ENCODE measurements around the gene OIT3. TPM values are rescaled to one million over a fixed set of nuclear protein-coding genes. Genes with fewer than 3 reads are reported as not detected.

Gene OIT3
- total RNA-seq, 1 experiment from 2014 or later, result not detected

- no peak for TF ChIP-seq EZH2 (IDR thresholded peaks at IDR 0.05; ENCODE audit: borderline replicate concordance, low read depth, low read length, poor library complexity, severe bottlenecking)
- TF ChIP-seq, protein P1, sequence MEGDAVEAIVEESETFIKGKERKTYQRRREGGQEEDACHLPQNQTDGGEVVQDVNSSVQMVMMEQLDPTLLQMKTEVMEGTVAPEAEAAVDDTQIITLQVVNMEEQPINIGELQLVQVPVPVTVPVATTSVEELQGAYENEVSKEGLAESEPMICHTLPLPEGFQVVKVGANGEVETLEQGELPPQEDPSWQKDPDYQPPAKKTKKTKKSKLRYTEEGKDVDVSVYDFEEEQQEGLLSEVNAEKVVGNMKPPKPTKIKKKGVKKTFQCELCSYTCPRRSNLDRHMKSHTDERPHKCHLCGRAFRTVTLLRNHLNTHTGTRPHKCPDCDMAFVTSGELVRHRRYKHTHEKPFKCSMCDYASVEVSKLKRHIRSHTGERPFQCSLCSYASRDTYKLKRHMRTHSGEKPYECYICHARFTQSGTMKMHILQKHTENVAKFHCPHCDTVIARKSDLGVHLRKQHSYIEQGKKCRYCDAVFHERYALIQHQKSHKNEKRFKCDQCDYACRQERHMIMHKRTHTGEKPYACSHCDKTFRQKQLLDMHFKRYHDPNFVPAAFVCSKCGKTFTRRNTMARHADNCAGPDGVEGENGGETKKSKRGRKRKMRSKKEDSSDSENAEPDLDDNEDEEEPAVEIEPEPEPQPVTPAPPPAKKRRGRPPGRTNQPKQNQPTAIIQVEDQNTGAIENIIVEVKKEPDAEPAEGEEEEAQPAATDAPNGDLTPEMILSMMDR (conservative IDR thresholded peaks at IDR 0.05; ENCODE audit: low read depth, low read length), result no peak
- ChIA-PET CTCF (no interaction called here), POLR2A (ENCODE audit: low non-redundant PET) (no interaction called here)
- Histone ChIP-seq H3K9me3 (ENCODE audit: low read depth, low read length, poor library complexity, severe bottlenecking) (no peaks in the 10 kb centered on the region), H3K4me1 (ENCODE audit: insufficient read depth, low read length, poor library complexity, severe bottlenecking) (peaks cover 16% of the 10 kb centered on the region), H3K4me3 (ENCODE audit: low read depth, low read length, poor library complexity, severe bottlenecking) (no peak overlapping the region), H3K36me3 (ENCODE audit: insufficient read depth, low read length, poor library complexity, severe bottlenecking) (no peaks in the 10 kb centered on the region), H3K27ac (ENCODE audit: low read depth, low read length, poor library complexity, severe bottlenecking) (no peak overlapping the region), H3K27me3 (replicated peaks; ENCODE audit: insufficient read depth, low read depth, low read length, poor library complexity) (no peaks in the 10 kb centered on the region)
- DNase-seq (ENCODE audit: low spot score), result no peak
- no TSS peak for BruUV-seq (replicated peaks)
- intact Hi-C loops (cut with micrococcal nuclease; ENCODE audit: unreplicated experiment), result no loop called here
Observed at GRCh38 chr10:72883861-72884260, 9.7 kb upstream of the OIT3 start.

- intact Hi-C loops (cut with micrococcal nuclease; ENCODE audit: unreplicated experiment), result no loop called here
- no peak for DNase-seq (ENCODE audit: low spot score)
Observed at GRCh38 chr10:72885953-72886352, 7.6 kb upstream of the OIT3 start.

DNA sequence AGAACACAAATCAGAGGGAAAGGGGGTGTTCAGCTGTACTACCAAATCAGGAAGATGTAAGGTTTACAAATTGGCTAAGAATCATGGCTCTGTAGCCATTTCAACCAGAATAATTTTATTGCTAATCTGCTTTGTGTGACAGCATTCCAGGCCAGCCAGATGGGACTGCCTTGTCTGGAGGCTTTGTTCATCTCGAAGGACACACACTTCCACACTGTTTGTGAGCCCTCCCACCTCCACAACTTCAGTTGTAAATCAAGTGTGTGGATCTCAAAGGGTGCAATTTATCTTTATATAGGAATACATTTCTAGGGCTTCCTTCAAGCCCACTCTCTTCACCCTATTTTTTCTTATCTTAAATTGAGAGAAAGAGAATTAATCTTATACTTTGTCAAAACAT is 6.9 kb upstream of the OIT3 start:
- Histone ChIP-seq H3K27ac (ENCODE audit: low read depth, low read length, poor library complexity, severe bottlenecking) (no peak overlapping the region), H3K4me3 (ENCODE audit: low read depth, low read length, poor library complexity, severe bottlenecking) (no peak overlapping the region), H3K36me3 (ENCODE audit: insufficient read depth, low read length, poor library complexity, severe bottlenecking) (no peaks in the 10 kb centered on the region), H3K9me3 (ENCODE audit: low read depth, low read length, poor library complexity, severe bottlenecking) (no peaks in the 10 kb centered on the region), H3K4me1 (ENCODE audit: insufficient read depth, low read length, poor library complexity, severe bottlenecking) (peaks cover 16% of the 10 kb centered on the region), H3K27me3 (replicated peaks; ENCODE audit: insufficient read depth, low read depth, low read length, poor library complexity) (no peaks in the 10 kb centered on the region)
- CTCF ChIA-PET, result no interaction called here
- POLR2A ChIA-PET (ENCODE audit: low non-redundant PET), result no interaction called here
- TF ChIP-seq EZH2 (IDR thresholded peaks at IDR 0.05; ENCODE audit: borderline replicate concordance, low read depth, low read length, poor library complexity, severe bottlenecking), result no peak
- TF ChIP-seq, protein P1 (conservative IDR thresholded peaks at IDR 0.05; ENCODE audit: low read depth, low read length), result no peak
- BruUV-seq (replicated peaks), result no TSS peak
- peak; percentile 5 for DNase-seq (ENCODE audit: low spot score)
- intact Hi-C loops (cut with micrococcal nuclease; ENCODE audit: unreplicated experiment), result no loop called here

More at GRCh38 chr10:72885953-72886352, 7.6 kb upstream of the OIT3 start:
- Histone ChIP-seq H3K9me3 (ENCODE audit: low read depth, low read length, poor library complexity, severe bottlenecking) (no peaks in the 10 kb centered on the region), H3K27me3 (replicated peaks; ENCODE audit: insufficient read depth, low read depth, low read length, poor library complexity) (no peaks in the 10 kb centered on the region), H3K36me3 (ENCODE audit: insufficient read depth, low read length, poor library complexity, severe bottlenecking) (no peaks in the 10 kb centered on the region), H3K27ac (ENCODE audit: low read depth, low read length, poor library complexity, severe bottlenecking) (no peak overlapping the region), H3K4me1 (ENCODE audit: insufficient read depth, low read length, poor library complexity, severe bottlenecking) (peaks cover 16% of the 10 kb centered on the region), H3K4me3 (ENCODE audit: low read depth, low read length, poor library complexity, severe bottlenecking) (no peak overlapping the region)
- no TSS peak for BruUV-seq (replicated peaks)
- ChIA-PET CTCF (no interaction called here), POLR2A (ENCODE audit: low non-redundant PET) (no interaction called here)
- TF ChIP-seq EZH2 (IDR thresholded peaks at IDR 0.05; ENCODE audit: borderline replicate concordance, low read depth, low read length, poor library complexity, severe bottlenecking), result no peak
- TF ChIP-seq, protein P1 (conservative IDR thresholded peaks at IDR 0.05; ENCODE audit: low read depth, low read length), result no peak
